Activated naive CD4-positive, alpha-beta T cell treated with anti-CD3 and anti-CD28 coated beads for 36 hours (primary cell): ENCODE results near the gene ADK. TPM values are rescaled to one million over a fixed set of nuclear protein-coding genes. Genes with fewer than 3 reads are reported as not detected.

Experiments used
- CTCF ChIA-PET: fragments of 350-600 bp; sonication (Branson Sonifier 250); formaldehyde crosslinking; loops from one replicate; lab custom pipeline; 2021; ENCODE audit warnings: antibody characterized with exemption; lab: Charles Lee
- DNase-seq: peaks from one replicate; pipeline ENCODE4 v3.0.0-alpha.2; 2020
- H3K27ac Mint-ChIP-seq: one replicate; pipeline ENCODE4 v1.8.0; 2021; ENCODE audit warnings: mild to moderate bottlenecking, mixed read lengths
- H3K27me3 Mint-ChIP-seq: one replicate; pipeline ENCODE4 v1.8.0; 2021; ENCODE audit warnings: low read depth, mixed read lengths
- H3K36me3 Mint-ChIP-seq: one replicate; pipeline ENCODE4 v1.8.0; 2021; ENCODE audit warnings: low read depth, mixed read lengths
- H3K4me1 Mint-ChIP-seq: one replicate; pipeline ENCODE4 v1.8.0; 2021; ENCODE audit warnings: low read depth, mixed read lengths
- H3K4me3 Mint-ChIP-seq: one replicate; pipeline ENCODE4 v1.8.0; 2021; ENCODE audit warnings: mild to moderate bottlenecking, moderate library complexity, mixed read lengths
- H3K9me3 Mint-ChIP-seq: one replicate; pipeline ENCODE4 v1.8.0; 2021; ENCODE audit warnings: mixed read lengths
- intact Hi-C: fragments of 100-400 bp; cut with micrococcal nuclease; formaldehyde crosslinking; loops from one replicate; pipeline ENCODE4 v1.15.1; 2023
- total RNA-seq, 2 experiments: library from RNA; stranded (reverse); gene quantifications; one replicate each; pipeline ENCODE4 v1.2.3, GENCODE V29; 2021

The ADK gene
- total RNA-seq, 2 experiments from 2014 or later = 43.4 to 43.9 TPM

DNA sequence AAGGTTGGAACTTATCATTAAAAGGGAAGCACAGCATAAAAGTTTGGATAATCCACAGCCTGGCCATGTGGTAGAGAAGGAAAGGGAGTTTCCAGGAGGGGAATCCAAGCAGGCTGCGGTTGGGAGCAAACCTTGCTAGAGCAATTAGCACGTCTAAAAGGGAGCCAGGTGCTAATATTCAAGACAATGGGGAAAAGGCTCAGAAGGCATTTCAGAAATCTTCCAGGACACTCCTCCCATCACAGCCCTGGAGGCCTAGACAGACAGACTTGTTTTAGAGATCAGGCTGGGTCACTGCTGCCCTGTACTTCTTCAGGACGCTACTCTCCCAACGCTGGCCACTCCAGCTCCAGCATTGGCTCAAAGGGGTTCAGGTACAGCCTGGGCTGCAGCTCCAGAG lies 579.2 kb downstream of the ADK start:
- no peaks in the 10 kb centered on the region for H3K27me3 Mint-ChIP-seq
- H3K27ac Mint-ChIP-seq = no peak overlapping the region
- H3K9me3 Mint-ChIP-seq = peaks cover 4% of the 10 kb centered on the region
- CTCF ChIA-PET = no interaction called here
- no peak overlapping the region for H3K4me3 Mint-ChIP-seq
- intact Hi-C loops = no loop called here
- no peaks in the 10 kb centered on the region for H3K36me3 Mint-ChIP-seq
- H3K4me1 Mint-ChIP-seq = no peaks in the 10 kb centered on the region
- no peak for DNase-seq

DNA sequence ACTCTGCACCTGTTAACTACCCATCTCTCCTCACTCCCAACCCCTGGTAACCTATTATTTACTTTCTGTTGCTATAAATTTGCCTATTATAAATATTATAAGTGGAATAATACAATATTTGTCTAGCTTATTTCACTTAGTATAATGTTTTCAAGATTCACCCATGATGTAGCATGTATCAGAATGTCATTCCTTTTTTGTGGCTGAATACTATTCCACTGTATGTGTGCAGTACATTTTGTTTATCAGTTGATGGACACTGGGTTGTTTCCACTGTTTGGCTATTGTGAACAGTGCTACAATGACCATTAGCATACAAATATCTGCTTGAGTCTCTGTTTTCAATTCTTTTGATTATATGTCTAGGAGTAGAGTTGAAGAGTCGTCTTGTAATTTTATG lies 582.6 kb downstream of the ADK start:
- CTCF ChIA-PET = no interaction called here
- Mint-ChIP-seq H3K27ac (no peak overlapping the region), H3K4me3 (no peak overlapping the region), H3K36me3 (no peaks in the 10 kb centered on the region), H3K27me3 (no peaks in the 10 kb centered on the region), H3K4me1 (peaks cover 5% of the 10 kb centered on the region), H3K9me3 (peaks cover 4% of the 10 kb centered on the region)
- intact Hi-C loops = no loop called here
- DNase-seq = no peak

DNA sequence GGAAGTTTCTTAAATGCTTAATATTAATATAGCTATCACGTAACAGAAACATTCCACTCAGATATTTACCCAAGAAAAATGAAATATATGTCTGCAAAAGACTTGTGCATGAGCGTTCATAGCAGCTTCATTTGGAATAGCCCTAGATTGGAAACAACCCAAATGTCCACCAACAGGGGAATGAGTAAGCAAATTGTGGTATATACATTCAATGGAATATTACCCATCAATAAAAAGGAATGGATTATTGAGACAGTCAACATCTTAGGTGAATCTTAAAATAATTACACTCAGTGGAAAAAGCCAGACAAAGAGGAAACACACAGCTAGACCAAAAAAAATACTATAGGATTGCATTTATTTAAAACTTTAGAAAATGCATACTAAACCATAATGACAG lies 585.0 kb downstream of the ADK start:
- intact Hi-C loops = no loop called here
- H3K27ac Mint-ChIP-seq = no peak overlapping the region
- DNase-seq = no peak
- CTCF ChIA-PET = no interaction called here
- H3K9me3 Mint-ChIP-seq = peaks cover 4% of the 10 kb centered on the region
- no peak overlapping the region for H3K4me3 Mint-ChIP-seq
- no peaks in the 10 kb centered on the region for H3K36me3 Mint-ChIP-seq
- H3K27me3 Mint-ChIP-seq = no peaks in the 10 kb centered on the region
- peaks cover 13% of the 10 kb centered on the region for H3K4me1 Mint-ChIP-seq

DNA sequence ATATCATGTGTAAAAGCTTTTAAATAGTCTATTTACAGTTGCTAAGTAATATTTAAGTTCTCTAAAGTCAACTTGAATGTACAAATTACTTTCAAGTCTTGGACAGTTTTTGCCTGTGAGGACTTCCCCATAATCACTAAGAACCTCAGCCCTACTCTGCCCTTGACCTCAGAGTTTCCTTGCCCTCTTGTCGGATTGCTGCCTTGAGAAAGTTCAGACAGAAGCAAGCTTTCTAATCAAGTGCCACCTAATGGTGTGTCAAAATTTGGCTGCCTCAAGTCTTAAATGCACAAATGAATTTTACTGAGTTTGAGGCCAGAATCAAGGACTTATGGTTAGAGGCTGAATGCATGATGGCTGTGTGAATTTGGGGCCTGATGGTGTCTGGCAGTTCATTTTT lies 587.0 kb downstream of the ADK start:
- peaks cover 4% of the 10 kb centered on the region for H3K9me3 Mint-ChIP-seq
- CTCF ChIA-PET = interaction anchor here (0.6 to 2.1 kb wide), 7 partner anchors 12 to 360 kb away, joined by 3 to 7 read pairs (median 6); no protein-coding TSS in a partner anchor
- intact Hi-C loops = loop anchor here (2.0 kb wide), 4 partner anchors 281 to 499 kb away; no protein-coding TSS in a partner anchor
- H3K4me1 Mint-ChIP-seq = peaks cover 13% of the 10 kb centered on the region
- H3K36me3 Mint-ChIP-seq = no peaks in the 10 kb centered on the region
- DNase-seq = no peak
- H3K27ac Mint-ChIP-seq = no peak overlapping the region
- no peak overlapping the region for H3K4me3 Mint-ChIP-seq
- H3K27me3 Mint-ChIP-seq = no peaks in the 10 kb centered on the region

DNA sequence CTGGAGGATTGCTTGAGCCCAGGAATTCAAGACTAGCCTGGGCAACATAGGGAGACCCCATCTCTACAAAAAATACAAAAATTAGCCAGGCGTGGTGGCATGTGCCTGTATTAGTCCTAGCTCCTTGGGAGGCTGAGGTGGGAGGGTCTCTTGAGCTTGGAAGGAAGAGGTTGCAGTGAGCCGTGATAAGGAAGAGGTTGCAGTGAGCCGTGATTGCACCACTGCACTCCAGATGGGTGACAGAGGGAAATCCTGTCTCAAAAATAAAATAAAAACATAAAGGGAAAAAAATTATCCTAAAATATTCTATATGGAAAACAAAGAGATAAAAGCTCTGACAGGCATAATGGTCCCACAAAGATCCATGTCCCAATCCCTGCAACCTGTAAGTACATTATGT lies 587.5 kb downstream of the ADK start:
- no peaks in the 10 kb centered on the region for H3K27me3 Mint-ChIP-seq
- peaks cover 13% of the 10 kb centered on the region for H3K4me1 Mint-ChIP-seq
- intact Hi-C loops = loop anchor here (2.0 kb wide), 4 partner anchors 280 to 498 kb away; no protein-coding TSS in a partner anchor
- no peak overlapping the region for H3K27ac Mint-ChIP-seq
- no peaks in the 10 kb centered on the region for H3K36me3 Mint-ChIP-seq
- H3K4me3 Mint-ChIP-seq = no peak overlapping the region
- peaks cover 2% of the 10 kb centered on the region for H3K9me3 Mint-ChIP-seq
- CTCF ChIA-PET = interaction anchor here (0.6 to 2.1 kb wide), 6 partner anchors 12 to 499 kb away, joined by 4 to 7 read pairs (median 6); no protein-coding TSS in a partner anchor
- DNase-seq = no peak

DNA sequence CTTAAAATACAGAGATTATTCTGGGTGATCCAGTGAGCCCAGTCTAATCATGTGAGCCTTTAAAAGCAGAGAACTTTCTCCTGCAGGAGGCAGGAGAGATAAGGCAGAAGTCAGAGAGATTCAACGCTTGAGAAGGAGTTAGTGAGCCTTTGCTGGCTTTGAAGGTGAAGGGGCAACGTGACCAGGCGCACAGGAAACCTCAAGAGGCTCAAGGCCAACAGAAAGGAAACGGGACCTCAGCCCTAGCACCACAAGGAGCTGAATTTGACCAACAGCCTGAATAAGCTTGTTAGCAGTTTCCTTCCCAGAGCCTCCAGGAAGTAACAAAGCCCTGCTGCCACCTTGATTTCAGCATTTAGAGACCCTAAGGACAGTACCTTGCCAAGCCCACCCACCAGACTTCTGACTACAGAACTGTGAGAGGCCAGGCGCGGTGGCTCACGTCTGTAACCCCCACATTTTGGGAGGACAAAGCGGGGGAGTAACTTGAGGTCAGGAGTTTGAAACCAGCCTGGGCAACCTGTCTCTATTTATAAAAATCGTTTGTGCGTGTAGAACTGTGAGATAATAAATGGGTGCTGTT lies 588.1 kb downstream of the ADK start:
- peaks cover 13% of the 10 kb centered on the region for H3K4me1 Mint-ChIP-seq
- no peak overlapping the region for H3K4me3 Mint-ChIP-seq
- intact Hi-C loops = loop anchor here (1.0 to 2.0 kb wide), 6 partner anchors 87 to 498 kb away; partner anchors contain the start of gene KAT6B
- H3K9me3 Mint-ChIP-seq = no peaks in the 10 kb centered on the region
- no peak overlapping the region for H3K27ac Mint-ChIP-seq
- H3K36me3 Mint-ChIP-seq = no peaks in the 10 kb centered on the region
- no peaks in the 10 kb centered on the region for H3K27me3 Mint-ChIP-seq
- DNase-seq = peak; percentile 46
- CTCF ChIA-PET = interaction anchor here (0.6 to 2.1 kb wide), 6 partner anchors 11 to 498 kb away, joined by 3 to 7 read pairs (median 4); no protein-coding TSS in a partner anchor

DNA sequence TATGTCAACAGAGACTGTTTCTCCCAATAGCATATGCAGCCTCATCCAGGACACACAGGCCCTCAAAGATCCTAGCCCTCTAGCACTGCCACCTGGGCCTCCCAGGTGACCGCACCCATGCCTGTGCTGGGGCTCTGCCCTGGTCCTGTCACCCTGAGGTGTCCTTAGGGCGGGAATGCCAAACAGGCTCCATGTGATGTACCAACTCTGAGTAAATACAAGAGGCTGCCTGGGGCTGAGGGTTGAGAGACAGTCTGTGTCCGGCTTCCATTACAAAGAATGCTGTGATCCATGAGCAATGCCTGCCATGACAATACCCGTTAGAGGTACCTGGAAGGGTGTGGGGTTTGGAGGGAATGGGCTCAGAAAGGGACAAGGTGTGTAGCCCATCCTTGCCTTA lies 592.4 kb downstream of the ADK start:
- Mint-ChIP-seq H3K4me3 (no peak overlapping the region), H3K27me3 (no peaks in the 10 kb centered on the region), H3K9me3 (no peaks in the 10 kb centered on the region), H3K4me1 (peaks cover 10% of the 10 kb centered on the region), H3K36me3 (no peaks in the 10 kb centered on the region), H3K27ac (no peak overlapping the region)
- DNase-seq = no peak
- CTCF ChIA-PET = no interaction called here
- intact Hi-C loops = no loop called here

DNA sequence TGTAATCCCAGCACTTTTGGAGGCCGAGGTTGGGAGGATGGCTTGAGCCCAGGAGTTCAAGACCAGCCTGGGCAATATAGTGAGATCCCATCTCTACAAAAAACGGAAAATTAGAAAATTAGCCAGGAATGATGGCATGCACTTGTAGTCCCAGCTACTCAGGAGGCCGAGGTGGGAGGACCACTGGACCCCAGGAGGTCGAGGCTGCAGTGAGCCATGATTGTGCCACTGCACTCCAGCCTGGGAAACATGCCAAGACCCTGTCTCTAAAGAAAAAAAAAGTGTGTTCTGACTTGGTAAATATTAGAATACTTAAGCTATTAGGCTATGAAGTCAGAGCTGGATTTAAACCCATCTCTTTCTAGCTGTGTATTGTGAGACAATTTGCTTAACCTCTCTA lies 594.4 kb downstream of the ADK start:
- DNase-seq = no peak
- Mint-ChIP-seq H3K9me3 (no peaks in the 10 kb centered on the region), H3K27me3 (no peaks in the 10 kb centered on the region), H3K27ac (no peak overlapping the region), H3K4me3 (no peak overlapping the region), H3K4me1 (no peaks in the 10 kb centered on the region), H3K36me3 (no peaks in the 10 kb centered on the region)
- CTCF ChIA-PET = no interaction called here
- intact Hi-C loops = no loop called here

DNA sequence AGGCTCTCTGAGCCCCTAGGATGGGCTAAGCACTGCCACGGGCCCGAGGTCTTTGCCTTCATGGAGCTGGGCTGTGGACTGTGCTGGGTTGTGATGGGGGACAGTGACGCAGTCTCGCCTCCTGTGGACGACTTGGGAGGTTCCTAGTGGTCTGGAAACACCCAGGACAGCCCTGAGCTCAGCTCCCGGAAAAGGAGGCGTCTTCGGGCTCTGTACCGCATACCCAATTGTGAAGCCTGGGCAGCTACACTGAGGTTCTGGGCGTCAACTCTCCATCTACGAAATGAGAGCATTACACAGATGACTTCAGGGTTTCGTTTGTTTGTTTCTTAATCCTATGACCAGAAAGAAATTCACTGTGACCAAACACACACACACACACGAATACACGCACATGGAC lies 595.8 kb downstream of the ADK start:
- H3K27me3 Mint-ChIP-seq = no peaks in the 10 kb centered on the region
- intact Hi-C loops = no loop called here
- H3K9me3 Mint-ChIP-seq = no peaks in the 10 kb centered on the region
- DNase-seq = no peak
- H3K4me1 Mint-ChIP-seq = no peaks in the 10 kb centered on the region
- H3K36me3 Mint-ChIP-seq = no peaks in the 10 kb centered on the region
- no peak overlapping the region for H3K27ac Mint-ChIP-seq
- CTCF ChIA-PET = no interaction called here
- H3K4me3 Mint-ChIP-seq = no peak overlapping the region

DNA sequence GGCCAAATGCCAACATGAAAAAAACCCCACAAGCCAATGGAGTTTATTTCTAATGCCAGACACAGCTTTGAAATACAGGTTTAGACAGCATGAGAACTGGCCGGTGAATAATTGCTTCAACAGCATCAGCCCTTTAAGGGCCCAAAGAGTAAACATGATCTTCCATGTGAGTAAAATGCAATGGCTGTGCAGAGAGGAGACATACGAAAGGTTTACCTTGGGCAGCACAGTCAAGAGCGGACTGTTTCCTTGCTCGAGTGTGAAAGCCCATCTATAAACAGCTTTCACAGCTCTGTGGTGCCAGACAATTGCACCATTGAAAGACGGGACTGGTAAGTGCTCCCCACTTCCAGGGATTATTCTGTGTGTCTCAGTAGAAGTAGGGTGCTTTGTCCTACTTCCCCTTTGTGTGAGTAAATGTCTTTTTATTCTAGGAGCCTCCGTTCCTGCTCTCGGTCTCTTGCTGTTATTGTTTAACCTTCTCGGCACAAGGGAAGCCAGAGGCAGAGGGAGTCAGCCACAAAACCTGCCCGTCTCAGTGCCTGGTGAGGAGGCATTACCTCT lies 597.5 kb downstream of the ADK start:
- no peaks in the 10 kb centered on the region for H3K36me3 Mint-ChIP-seq
- no peaks in the 10 kb centered on the region for H3K4me1 Mint-ChIP-seq
- DNase-seq = no peak
- CTCF ChIA-PET = no interaction called here
- H3K27me3 Mint-ChIP-seq = no peaks in the 10 kb centered on the region
- H3K27ac Mint-ChIP-seq = no peak overlapping the region
- no peaks in the 10 kb centered on the region for H3K9me3 Mint-ChIP-seq
- no peak overlapping the region for H3K4me3 Mint-ChIP-seq
- intact Hi-C loops = no loop called here

DNA sequence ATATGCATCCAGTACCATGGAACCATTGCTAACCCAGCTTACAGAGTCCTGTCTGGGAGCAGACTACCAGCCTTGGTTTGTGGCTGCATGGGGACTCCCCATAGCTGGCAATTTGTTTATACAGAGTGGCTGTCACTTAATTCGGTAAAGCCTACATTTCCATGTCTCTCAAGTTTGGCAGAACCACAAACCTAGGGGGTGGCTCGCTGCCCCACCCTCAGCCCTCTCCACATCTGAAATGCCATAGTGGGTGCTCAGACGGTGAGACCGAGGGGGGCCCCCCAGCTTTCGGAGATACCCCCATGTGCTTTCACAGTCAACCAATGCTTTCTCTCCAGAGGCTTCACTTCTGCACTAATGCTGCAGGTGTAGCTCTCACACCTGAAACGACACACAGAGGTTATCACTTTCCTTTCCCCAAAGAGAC lies 599.8 kb downstream of the ADK start:
- no peaks in the 10 kb centered on the region for H3K36me3 Mint-ChIP-seq
- CTCF ChIA-PET = interaction anchor here (1.1 to 1.8 kb wide), 2 partner anchors 13 to 269 kb away, joined by 6 to 7 read pairs; no protein-coding TSS in a partner anchor
- intact Hi-C loops = loop anchor here (5.0 kb wide), 1 partner anchor 266 kb away; no protein-coding TSS in a partner anchor
- DNase-seq = peak; percentile 9
- H3K27me3 Mint-ChIP-seq = no peaks in the 10 kb centered on the region
- no peaks in the 10 kb centered on the region for H3K9me3 Mint-ChIP-seq
- H3K27ac Mint-ChIP-seq = no peak overlapping the region
- no peaks in the 10 kb centered on the region for H3K4me1 Mint-ChIP-seq
- no peak overlapping the region for H3K4me3 Mint-ChIP-seq

DNA sequence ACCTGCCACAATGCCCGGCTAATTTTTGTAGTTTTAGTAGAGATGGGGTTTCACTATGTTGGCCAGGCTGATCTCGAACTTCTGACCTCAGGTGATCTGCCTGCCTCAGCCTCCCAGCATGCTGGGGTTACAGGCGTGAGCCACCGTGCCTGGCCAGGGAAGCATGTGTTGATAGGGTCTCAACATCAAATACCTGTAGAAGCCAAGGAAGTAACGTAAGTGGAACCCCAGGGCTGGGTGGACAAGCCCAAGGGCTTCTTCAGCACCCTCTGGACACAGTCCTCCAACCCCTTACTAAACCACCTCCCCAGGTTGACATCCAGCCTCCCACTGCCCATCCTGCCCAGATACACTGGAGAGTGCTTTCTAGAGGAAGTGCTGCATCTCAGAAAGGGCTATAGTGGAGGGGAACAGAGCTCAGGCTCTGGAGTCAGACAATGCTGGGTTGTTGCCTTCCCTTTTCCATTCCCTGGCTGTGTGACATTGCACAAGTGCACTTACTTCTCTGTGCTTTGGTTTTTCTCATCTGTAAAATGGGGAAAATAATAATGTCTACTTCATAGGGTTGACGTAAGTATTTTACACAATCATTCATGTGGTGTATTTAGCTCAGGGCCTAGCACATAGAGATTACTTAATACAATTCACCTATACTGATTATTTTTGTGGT lies 601.5 kb downstream of the ADK start:
- intact Hi-C loops = loop anchor here (5.0 kb wide), 1 partner anchor 265 kb away; no protein-coding TSS in a partner anchor
- H3K4me1 Mint-ChIP-seq = no peaks in the 10 kb centered on the region
- CTCF ChIA-PET = no interaction called here

More for the DNA sequence above, 601.5 kb downstream of the ADK start:
- H3K27ac Mint-ChIP-seq = no peak overlapping the region
- no peaks in the 10 kb centered on the region for H3K27me3 Mint-ChIP-seq
- no peaks in the 10 kb centered on the region for H3K36me3 Mint-ChIP-seq
- no peaks in the 10 kb centered on the region for H3K9me3 Mint-ChIP-seq
- no peak overlapping the region for H3K4me3 Mint-ChIP-seq
- DNase-seq = no peak
